ENCODE measurements around the gene TMEM86B.

The TMEM86B gene

GRCh38 chr19:55251341-55252081, 22.9 kb upstream of the TMEM86B start:
- DNase-seq, result peak; percentile 60
- Mint-ChIP-seq H3K4me1 (peaks cover 74% of the 10 kb centered on the region), H3K9me3 (no peaks in the 10 kb centered on the region)

GRCh38 chr19:55250262-55251036, 21.9 kb upstream of the TMEM86B start:
- Mint-ChIP-seq H3K4me3 (no peak overlapping the region), H3K27me3 (no peaks in the 10 kb centered on the region), H3K4me1 (peaks cover 63% of the 10 kb centered on the region), H3K9me3 (no peaks in the 10 kb centered on the region), H3K36me3 (ENCODE audit: low read depth) (peaks cover 24% of the 10 kb centered on the region), H3K27ac (peak overlapping the region; percentile 99)
- DNase-seq (no peak), ATAC-seq (no peak)

More at GRCh38 chr19:55251341-55252081, 22.9 kb upstream of the TMEM86B start:
- peaks cover 34% of the 10 kb centered on the region for H3K36me3 Mint-ChIP-seq (ENCODE audit: low read depth)
- ATAC-seq, result peak; percentile 36
- H3K4me3 Mint-ChIP-seq, result peak overlapping the region; percentile 95
- H3K27ac Mint-ChIP-seq, result peak overlapping the region; percentile 99
- H3K27me3 Mint-ChIP-seq, result no peaks in the 10 kb centered on the region

DNA sequence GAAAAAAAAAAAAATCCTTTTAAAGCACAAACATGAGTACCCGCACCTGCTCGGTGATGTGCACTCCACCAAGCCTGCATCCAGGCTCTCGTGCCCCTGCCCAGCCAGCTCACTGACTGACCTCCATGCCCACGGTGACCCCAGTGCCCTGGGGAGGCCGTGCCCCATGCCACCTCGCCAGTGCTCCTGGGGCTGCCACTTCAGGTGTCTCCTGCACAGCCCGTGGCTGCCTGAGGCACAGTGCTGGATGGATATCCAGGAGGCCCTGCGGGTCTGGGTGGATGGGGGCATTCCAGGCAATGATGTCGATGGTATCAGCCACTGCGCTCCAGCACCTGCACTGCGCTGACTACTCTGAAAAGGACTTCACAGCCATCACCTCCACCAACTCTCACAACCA, 21.3 kb upstream of the TMEM86B start:
- no peak for DNase-seq
- Mint-ChIP-seq H3K9me3 (no peaks in the 10 kb centered on the region), H3K4me1 (peaks cover 58% of the 10 kb centered on the region), H3K4me3 (no peak overlapping the region), H3K27ac (no peak overlapping the region), H3K27me3 (no peaks in the 10 kb centered on the region), H3K36me3 (ENCODE audit: low read depth) (peaks cover 22% of the 10 kb centered on the region)
- no peak for ATAC-seq

- peak overlapping the region; percentile 31 for H3K27ac Mint-ChIP-seq
- ATAC-seq (no peak), DNase-seq (no peak)
- no peaks in the 10 kb centered on the region for H3K9me3 Mint-ChIP-seq
- H3K4me3 Mint-ChIP-seq, result no peak overlapping the region
- peaks cover 23% of the 10 kb centered on the region for H3K36me3 Mint-ChIP-seq (ENCODE audit: low read depth)
- H3K4me1 Mint-ChIP-seq, result peaks cover 49% of the 10 kb centered on the region
- no peaks in the 10 kb centered on the region for H3K27me3 Mint-ChIP-seq
These were observed 20.1 kb upstream of the TMEM86B start for GRCh38 chr19:55248704-55249103.

GRCh38 chr19:55248166-55248675, 19.7 kb upstream of the TMEM86B start:
- DNase-seq (no peak), ATAC-seq (no peak)
- H3K36me3 Mint-ChIP-seq (ENCODE audit: low read depth), result peaks cover 19% of the 10 kb centered on the region
- no peaks in the 10 kb centered on the region for H3K27me3 Mint-ChIP-seq
- peaks cover 44% of the 10 kb centered on the region for H3K4me1 Mint-ChIP-seq
- H3K9me3 Mint-ChIP-seq, result no peaks in the 10 kb centered on the region
- H3K4me3 Mint-ChIP-seq, result no peak overlapping the region
- no peak overlapping the region for H3K27ac Mint-ChIP-seq

DNA sequence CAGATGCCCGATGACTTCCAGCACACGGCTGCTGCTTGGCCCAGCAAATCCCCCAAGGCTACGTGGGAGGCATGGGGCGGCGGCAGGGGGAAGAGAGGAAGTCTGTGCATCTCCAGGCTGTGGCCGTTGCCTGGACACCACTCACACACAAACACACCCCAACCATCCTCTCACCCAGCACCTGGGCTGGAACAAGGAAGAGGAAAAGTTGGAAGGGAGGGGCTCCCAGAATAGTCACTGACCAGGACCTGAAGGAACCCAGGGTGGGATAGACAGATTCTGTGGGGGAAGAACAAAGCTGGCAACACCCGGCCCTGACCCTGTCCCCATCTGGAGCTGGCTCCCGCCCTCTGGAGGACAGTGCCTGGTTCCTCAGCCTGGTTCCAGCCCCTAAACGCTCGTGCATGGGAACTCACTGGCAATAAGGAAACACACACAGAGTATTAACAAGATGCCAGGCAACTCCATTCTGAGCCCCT, 19.1 kb upstream of the TMEM86B start:
- H3K9me3 Mint-ChIP-seq, result no peaks in the 10 kb centered on the region
- peaks cover 21% of the 10 kb centered on the region for H3K36me3 Mint-ChIP-seq (ENCODE audit: low read depth)
- DNase-seq (no peak), ATAC-seq (no peak)
- no peak overlapping the region for H3K27ac Mint-ChIP-seq
- H3K4me3 Mint-ChIP-seq, result no peak overlapping the region
- peaks cover 41% of the 10 kb centered on the region for H3K4me1 Mint-ChIP-seq
- no peaks in the 10 kb centered on the region for H3K27me3 Mint-ChIP-seq

DNA sequence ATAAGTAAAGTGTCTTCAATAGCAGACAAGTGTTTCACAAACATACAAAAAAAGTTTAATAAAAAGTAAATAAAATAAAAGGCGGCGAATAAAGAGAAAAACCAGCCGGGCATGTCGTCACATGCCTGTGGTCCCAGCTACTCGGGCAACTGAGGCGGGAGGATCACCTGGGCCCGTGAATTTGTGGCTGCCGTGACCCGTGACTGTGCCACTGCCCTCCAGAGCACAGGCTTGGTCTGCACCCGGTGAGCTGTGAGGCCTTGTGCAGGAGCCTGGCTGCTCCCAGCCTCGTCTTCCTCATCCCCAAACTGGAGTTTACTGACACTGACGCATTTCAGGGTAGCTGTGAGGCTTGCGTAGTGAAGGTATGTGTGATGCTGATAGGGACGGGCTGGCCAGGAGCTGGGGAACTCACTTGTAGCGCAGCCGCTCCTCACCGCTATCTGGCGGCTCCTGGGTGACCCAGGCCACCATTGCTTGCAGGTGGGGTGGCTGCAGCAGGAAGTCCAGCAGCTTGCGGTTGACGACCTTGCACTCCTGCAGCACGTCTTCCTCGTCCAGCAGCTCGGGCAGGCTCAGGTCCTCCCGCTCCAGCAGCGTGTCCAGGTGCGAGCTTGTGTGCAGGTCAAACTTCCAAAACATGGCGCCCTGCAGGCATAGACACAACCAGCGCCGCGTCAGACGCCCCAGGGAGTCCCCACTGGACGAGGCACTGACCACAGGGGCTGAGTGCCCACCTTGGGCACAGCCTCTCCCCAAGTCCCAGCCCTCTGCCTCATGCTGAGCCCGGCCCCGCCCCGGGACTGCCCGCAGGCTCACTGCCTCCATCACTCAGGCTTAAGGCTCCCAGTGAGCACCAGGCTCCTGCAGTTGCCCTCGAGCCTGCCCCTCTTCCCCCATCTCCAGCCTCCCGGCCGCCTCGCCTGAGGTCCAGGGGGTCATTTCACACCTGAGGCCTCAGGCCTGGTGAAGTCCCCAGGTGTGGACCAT, 18.2 kb upstream of the TMEM86B start:
- peaks cover 21% of the 10 kb centered on the region for H3K36me3 Mint-ChIP-seq (ENCODE audit: low read depth)
- H3K27ac Mint-ChIP-seq, result no peak overlapping the region
- H3K27me3 Mint-ChIP-seq, result no peaks in the 10 kb centered on the region

DNA sequence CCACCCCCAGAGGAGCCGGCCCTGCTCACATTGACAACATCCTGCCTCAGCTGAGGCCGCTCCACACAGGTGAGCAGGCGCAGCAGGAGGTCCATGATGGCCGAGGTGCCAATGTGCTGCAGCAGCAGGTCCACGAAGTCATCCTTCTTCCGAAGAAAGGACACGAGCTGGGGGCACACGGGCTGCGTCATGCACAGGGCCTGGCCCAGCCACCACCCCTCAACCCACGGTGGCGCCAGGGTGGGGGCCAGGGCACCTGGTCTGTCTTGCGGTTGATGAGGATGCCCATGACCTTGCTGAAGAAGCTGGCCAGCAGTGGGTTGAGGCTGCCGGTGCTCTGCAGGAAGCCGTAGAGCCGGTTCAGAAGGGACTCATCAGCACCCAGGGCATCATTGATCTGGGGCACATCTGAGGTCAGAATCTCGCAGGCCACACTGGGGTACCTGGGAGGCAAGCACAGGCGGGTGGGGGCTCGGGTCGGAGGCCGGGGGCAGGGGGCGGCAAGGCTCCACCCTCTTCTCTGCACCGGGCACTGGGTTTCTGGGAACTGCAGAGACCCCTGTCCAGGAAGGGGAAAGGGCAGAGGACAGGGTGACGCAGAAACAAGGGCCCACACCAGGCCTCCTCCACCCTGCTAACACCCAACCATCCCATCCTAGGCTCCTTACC, 16.8 kb upstream of the TMEM86B start:
- H3K4me1 Mint-ChIP-seq, result peaks cover 19% of the 10 kb centered on the region
- ATAC-seq, result no peak
- no peak overlapping the region for H3K27ac Mint-ChIP-seq
- DNase-seq, result no peak
- H3K9me3 Mint-ChIP-seq, result no peaks in the 10 kb centered on the region
- H3K4me3 Mint-ChIP-seq, result no peak overlapping the region
- peaks cover 17% of the 10 kb centered on the region for H3K36me3 Mint-ChIP-seq (ENCODE audit: low read depth)
- H3K27me3 Mint-ChIP-seq, result no peaks in the 10 kb centered on the region

More for the DNA sequence above, 18.2 kb upstream of the TMEM86B start:
- H3K9me3 Mint-ChIP-seq, result no peaks in the 10 kb centered on the region
- DNase-seq, result no peak
- H3K4me3 Mint-ChIP-seq, result no peak overlapping the region
- H3K4me1 Mint-ChIP-seq, result peaks cover 32% of the 10 kb centered on the region
- no peak for ATAC-seq

DNA sequence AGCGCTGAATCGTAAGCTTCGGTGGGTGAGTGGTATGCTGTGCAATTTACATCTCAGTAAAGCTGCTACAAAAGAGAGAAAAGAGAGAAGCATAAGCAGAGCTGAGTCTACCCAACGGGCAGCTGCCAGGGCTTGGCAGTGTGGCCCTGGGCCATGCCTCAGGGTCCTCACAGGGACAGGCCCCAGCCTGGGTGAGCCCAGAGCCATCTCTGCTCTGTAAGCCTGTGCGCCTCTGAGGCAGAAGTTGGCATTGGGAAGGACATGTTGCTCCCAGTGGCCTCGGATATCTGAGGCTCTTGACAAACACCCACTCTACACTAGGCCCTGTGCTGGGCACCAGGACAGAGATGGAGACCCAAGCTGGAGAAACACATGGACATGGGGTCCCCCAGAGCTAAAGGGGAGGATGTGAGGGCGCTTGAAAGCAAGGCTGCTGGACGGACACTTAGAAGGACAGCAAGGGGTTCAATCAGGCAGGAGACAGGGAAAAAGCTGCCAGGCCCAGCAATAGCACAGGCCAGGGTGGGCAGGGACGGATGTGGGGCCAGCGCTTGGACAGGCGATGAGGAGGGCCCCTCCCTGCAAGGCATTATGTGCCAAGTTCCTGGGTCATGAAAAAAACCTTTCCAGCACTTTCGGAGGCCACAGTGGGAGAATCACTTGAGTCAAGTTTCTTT, 15.6 kb upstream of the TMEM86B start:
- no peak for ATAC-seq
- no peak overlapping the region for H3K27ac Mint-ChIP-seq
- no peak overlapping the region for H3K4me3 Mint-ChIP-seq
- H3K27me3 Mint-ChIP-seq, result no peaks in the 10 kb centered on the region
- no peaks in the 10 kb centered on the region for H3K9me3 Mint-ChIP-seq
- DNase-seq, result no peak
- peaks cover 17% of the 10 kb centered on the region for H3K4me1 Mint-ChIP-seq
- peaks cover 20% of the 10 kb centered on the region for H3K36me3 Mint-ChIP-seq (ENCODE audit: low read depth)

- DNase-seq (no peak), ATAC-seq (peak; percentile 29)
- Mint-ChIP-seq H3K27me3 (no peaks in the 10 kb centered on the region), H3K27ac (peak overlapping the region; percentile 28), H3K4me3 (no peak overlapping the region), H3K9me3 (no peaks in the 10 kb centered on the region), H3K4me1 (peaks cover 3% of the 10 kb centered on the region), H3K36me3 (ENCODE audit: low read depth) (peaks cover 27% of the 10 kb centered on the region)
These were observed 14.0 kb upstream of the TMEM86B start for GRCh38 chr19:55242517-55242916.

- Mint-ChIP-seq H3K36me3 (ENCODE audit: low read depth) (peaks cover 32% of the 10 kb centered on the region), H3K4me1 (peaks cover 3% of the 10 kb centered on the region), H3K27ac (no peak overlapping the region), H3K4me3 (no peak overlapping the region), H3K27me3 (no peaks in the 10 kb centered on the region), H3K9me3 (no peaks in the 10 kb centered on the region)
- no peak for ATAC-seq
- no peak for DNase-seq
These were observed 13.4 kb upstream of the TMEM86B start for GRCh38 chr19:55241935-55242464.

DNA sequence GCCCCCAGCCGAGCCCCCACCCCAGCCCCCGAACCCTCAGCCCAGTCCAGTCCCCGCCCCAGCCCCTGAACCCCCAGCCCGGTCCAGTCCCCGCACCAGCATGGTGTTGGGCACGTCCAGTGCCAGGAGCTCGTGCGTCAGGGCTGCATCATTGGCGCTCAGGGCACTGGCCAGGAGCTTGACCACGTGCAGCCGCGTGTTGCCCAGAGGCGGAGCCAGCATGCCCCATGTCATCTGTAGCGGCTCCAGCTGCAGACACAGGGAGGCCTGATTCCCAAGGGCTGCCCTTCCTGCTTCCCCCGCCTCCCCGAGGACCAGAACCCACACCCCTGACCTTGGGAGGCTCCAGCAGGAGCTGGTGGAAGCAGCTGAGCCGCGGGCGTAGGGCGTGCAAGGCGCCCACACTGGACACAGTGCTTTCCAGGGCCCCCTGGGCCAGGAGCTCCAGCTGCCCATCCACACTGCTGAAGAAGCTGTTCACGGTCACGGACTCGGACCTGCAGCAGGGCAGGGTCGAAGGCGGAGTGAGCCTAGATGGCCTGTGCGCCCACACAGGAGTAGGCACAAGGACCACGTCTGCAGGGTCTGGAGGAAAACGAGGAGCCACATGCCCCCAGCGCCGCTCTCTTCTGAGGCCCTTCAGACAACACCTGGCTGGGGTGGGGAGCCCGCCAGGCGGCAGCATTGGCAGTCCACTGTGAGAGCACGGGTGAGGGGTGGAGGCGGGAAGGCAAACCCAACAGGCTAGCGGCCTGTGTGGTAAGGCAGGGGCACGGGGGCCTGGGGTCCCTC, 12.8 kb upstream of the TMEM86B start:
- DNase-seq (no peak), ATAC-seq (no peak)
- Mint-ChIP-seq H3K9me3 (no peaks in the 10 kb centered on the region), H3K27me3 (no peaks in the 10 kb centered on the region), H3K4me1 (peaks cover 3% of the 10 kb centered on the region), H3K4me3 (no peak overlapping the region), H3K36me3 (ENCODE audit: low read depth) (peaks cover 39% of the 10 kb centered on the region), H3K27ac (no peak overlapping the region)
